H9 (cell line): Measurements from ENCODE around the gene IFIT1. TPM values are rescaled to one million over a fixed set of nuclear protein-coding genes. Genes with fewer than 3 reads are reported as not detected.
A peak's percentile ranks its signal among the peaks of the same experiment; 100 is the strongest.

Experiments used
- DNase-seq: peaks from one replicate; pipeline ENCODE4 v3.0.0-alpha.2; 2017
- H2AFZ ChIP-seq: one replicate; pipeline ENCODE4 v1.6.1; 2013; ENCODE audit warnings: mild to moderate bottlenecking, low read length, control low read depth, moderate library complexity
- H2AK5ac ChIP-seq: 2 replicates; pipeline ENCODE4 v1.6.1; 2013; ENCODE audit warnings: low read length, control low read depth, mixed read lengths; ENCODE audit not compliant: insufficient read length
- H2BK120ac ChIP-seq: one replicate; pipeline ENCODE4 v1.6.1; 2013; ENCODE audit warnings: low read depth, mild to moderate bottlenecking, low read length, control low read depth, inconsistent platforms; ENCODE audit not compliant: poor library complexity, severe bottlenecking
- H2BK12ac ChIP-seq: 2 replicates; pipeline ENCODE4 v1.6.1; 2013; ENCODE audit warnings: low read length, control low read depth, mixed read lengths, low read depth; ENCODE audit not compliant: insufficient read length
- H2BK15ac ChIP-seq: 2 replicates; pipeline ENCODE4 v1.6.1; 2013; ENCODE audit warnings: low read depth, low read length, control low read depth
- H2BK20ac ChIP-seq: one replicate; pipeline ENCODE4 v1.6.1; 2013; ENCODE audit warnings: low read depth, mild to moderate bottlenecking, low read length, control low read depth, inconsistent platforms; ENCODE audit not compliant: poor library complexity, severe bottlenecking
- H2BK5ac ChIP-seq: 2 replicates; pipeline ENCODE4 v1.6.1; 2013; ENCODE audit warnings: low read length, control low read depth, mixed read lengths; ENCODE audit not compliant: insufficient read length
- H3K14ac ChIP-seq: 2 replicates; pipeline ENCODE4 v1.6.1; 2013; ENCODE audit warnings: low read length, control low read depth; ENCODE audit not compliant: insufficient read depth
- H3K18ac ChIP-seq: 2 replicates; pipeline ENCODE4 v1.6.1; 2013; ENCODE audit warnings: low read depth, mild to moderate bottlenecking, mixed read lengths, low read length, control low read depth; ENCODE audit not compliant: insufficient read length
- H3K23ac ChIP-seq: 2 replicates; pipeline ENCODE4 v1.6.1; 2013; ENCODE audit warnings: low read length, control low read depth, mixed read lengths, low read depth; ENCODE audit not compliant: insufficient read length
- H3K23me2 ChIP-seq: 2 replicates; pipeline ENCODE4 v1.6.1; 2013; ENCODE audit warnings: low read depth, mild to moderate bottlenecking, mixed read lengths, low read length, control low read depth; ENCODE audit not compliant: insufficient read length, poor library complexity, severe bottlenecking
- H3K27ac ChIP-seq: 2 replicates; pipeline ENCODE4 v1.5.1; 2013; ENCODE audit warnings: low read length, control low read depth, mixed read lengths, low read depth; ENCODE audit not compliant: insufficient read length
- H3K27me3 ChIP-seq: 2 replicates; pipeline ENCODE4 v1.6.1; 2013; ENCODE audit warnings: low read length, control low read depth, inconsistent platforms; ENCODE audit not compliant: insufficient read depth
- H3K4ac ChIP-seq: 2 replicates; pipeline ENCODE4 v1.6.1; 2013; ENCODE audit warnings: low read depth, mild to moderate bottlenecking, control low read depth, inconsistent platforms, low read length, moderate library complexity
- H3K4me1 ChIP-seq: 2 replicates; pipeline ENCODE4 v1.6.1; 2013; ENCODE audit warnings: low read length, control low read depth, inconsistent platforms; ENCODE audit not compliant: insufficient read depth
- H3K4me2 ChIP-seq: 2 replicates; pipeline ENCODE4 v1.6.1; 2013; ENCODE audit warnings: low read length, control low read depth, mixed read lengths; ENCODE audit not compliant: insufficient read length, insufficient read depth
- H3K56ac ChIP-seq: 2 replicates; pipeline ENCODE4 v1.6.1; 2013; ENCODE audit warnings: low read depth, mild to moderate bottlenecking, mixed read lengths, low read length, control low read depth; ENCODE audit not compliant: insufficient read length
- H3K79me1 ChIP-seq: 2 replicates; pipeline ENCODE4 v1.6.1; 2013; ENCODE audit warnings: low read depth, mild to moderate bottlenecking, moderate library complexity, low read length, control low read depth, inconsistent platforms; ENCODE audit not compliant: insufficient read depth, poor library complexity, severe bottlenecking
- H3K79me2 ChIP-seq: 2 replicates; pipeline ENCODE4 v1.6.1; 2013; ENCODE audit warnings: low read length, control low read depth, inconsistent platforms; ENCODE audit not compliant: insufficient read depth
- H3K9ac ChIP-seq: 2 replicates; pipeline ENCODE4 v1.6.1; 2013; ENCODE audit warnings: low read length, control low read depth, mixed read lengths; ENCODE audit not compliant: insufficient read length; ENCODE audit errors: extremely low read depth
- H3K9me3 ChIP-seq: one replicate; pipeline ENCODE4 v1.6.1; 2013; ENCODE audit warnings: low read depth, low read length, inconsistent platforms; ENCODE audit not compliant: control insufficient read depth
- H3T11ph ChIP-seq: one replicate; pipeline ENCODE4 v1.6.1; 2013; ENCODE audit warnings: mild to moderate bottlenecking, low read length, control low read depth, inconsistent platforms
- H4K20me1 ChIP-seq: one replicate; pipeline ENCODE4 v1.6.1; 2013; ENCODE audit not compliant: control insufficient read depth, insufficient read length, insufficient read depth
- H4K5ac ChIP-seq: 2 replicates; pipeline ENCODE4 v1.6.1; 2013; ENCODE audit warnings: low read depth, mild to moderate bottlenecking, mixed read lengths, low read length, control low read depth; ENCODE audit not compliant: insufficient read length
- H4K8ac ChIP-seq: replicated peaks from 2 replicates; pipeline ENCODE4 v1.6.1; 2013; ENCODE audit warnings: low read length, control low read depth, mixed read lengths, low read depth; ENCODE audit not compliant: insufficient read length
- H4K91ac ChIP-seq: 2 replicates; pipeline ENCODE4 v1.6.1; 2013; ENCODE audit warnings: low read depth, mild to moderate bottlenecking, moderate library complexity, mixed read lengths, low read length, control low read depth; ENCODE audit not compliant: insufficient read length
- H3K27ac Mint-ChIP-seq, 3 experiments: 2 replicates in 2 of 3; 3 replicates in 1 of 3; pipeline ENCODE4 v1.8.0; 2020 to 2021; ENCODE audit warnings: mixed read lengths in 3 of 3, mild to moderate bottlenecking in 1 of 3, moderate library complexity in 1 of 3
- H3K27me3 Mint-ChIP-seq: 2 replicates; pipeline ENCODE4 v1.8.0; 2021; ENCODE audit warnings: low read depth, mild to moderate bottlenecking, moderate library complexity, mixed read lengths
- H3K36me3 Mint-ChIP-seq, 3 experiments: 2 replicates in 2 of 3; 3 replicates in 1 of 3; pipeline ENCODE4 v1.8.0; 2020 to 2021; ENCODE audit warnings: low read depth in 3 of 3, mixed read lengths in 3 of 3; ENCODE audit not compliant: insufficient read depth in 1 of 3
- H3K4me1 Mint-ChIP-seq, 2 experiments: 2 replicates each; pipeline ENCODE4 v1.8.0; 2020; ENCODE audit warnings: mixed read lengths in 2 of 2
- H3K4me3 Mint-ChIP-seq, 2 experiments: 2 replicates in 1 of 2; 3 replicates in 1 of 2; pipeline ENCODE4 v1.8.0; 2020 to 2021; ENCODE audit warnings: mild to moderate bottlenecking in 2 of 2, mixed read lengths in 2 of 2, moderate library complexity in 1 of 2
- H3K9me3 Mint-ChIP-seq, 2 experiments: 2 replicates in 1 of 2; 3 replicates in 1 of 2; pipeline ENCODE4 v1.8.0; 2020; ENCODE audit warnings: mild to moderate bottlenecking in 2 of 2, mixed read lengths in 2 of 2, moderate library complexity in 1 of 2
- CTCF ChIP-seq: fragments of 200-600 bp; sonication (generic); conservative IDR thresholded peaks from 3 replicates; pipeline ENCODE4 v1.8.0; 2021; ENCODE audit warnings: antibody characterized with exemption, mild to moderate bottlenecking
- WGBS: extraction: QIAGEN DNeasy Blood & Tissue Kit; methylation state at CpG from one replicate; pipeline ENCODE4 v1.1.7; 2013; ENCODE audit warnings: missing lambda C conversion rate, low lambda C conversion rate, mixed read lengths; ENCODE audit not compliant: insufficient read length; ENCODE audit errors: extremely low coverage; 5-methylcytosine and 5-hydroxymethylcytosine counted together
- total RNA-seq: library from RNA; stranded (reverse); gene quantifications from 2 replicates; pipeline ENCODE4 v1.2.1, GENCODE V29; 2021

The IFIT1 gene
- total RNA-seq, 1 experiment from 2014 or later, result 1.2 TPM

- Histone ChIP-seq H3K27ac (no peak overlapping the region), H3K79me1 (no peaks in the 10 kb centered on the region), H3K14ac (no peak overlapping the region), H3K4me2 (no peak overlapping the region), H3K4me1 (peaks cover 18% of the 10 kb centered on the region), H2BK15ac (no peak overlapping the region), H2BK120ac (no peak overlapping the region), H3K4ac (no peak overlapping the region), H4K5ac (no peak overlapping the region), H3K56ac (no peak overlapping the region), H2AFZ (no peak overlapping the region), H4K91ac (no peak overlapping the region), H3K79me2 (no peaks in the 10 kb centered on the region), H3K9ac (no peak overlapping the region), H3K9me3 (no peaks in the 10 kb centered on the region), H2AK5ac (no peak overlapping the region), H2BK12ac (no peak overlapping the region), H4K20me1 (no peaks in the 10 kb centered on the region), H2BK20ac (no peak overlapping the region), H3K18ac (no peak overlapping the region), H4K8ac (no peak overlapping the region), H3K27me3 (no peaks in the 10 kb centered on the region), H3T11ph (no peak overlapping the region), H3K23me2 (no peaks in the 10 kb centered on the region), H2BK5ac (no peak overlapping the region), H3K23ac (no peak overlapping the region)
- no peak for DNase-seq
- Mint-ChIP-seq H3K27me3 (no peaks in the 10 kb centered on the region), H3K27ac (peak overlapping the region in 2 of 3 experiments; percentile 4 to 6; a peak in 1 of 7 replicates), H3K9me3 (no peaks in the 10 kb centered on the region), H3K36me3 (no peaks in the 10 kb centered on the region), H3K4me1 (peaks cover 48% of the 10 kb centered on the region in 2 experiments), H3K4me3 (no peak overlapping the region)
- no peak for TF ChIP-seq CTCF
- WGBS, result no CpG with 5 or more reads among the region's 5 CpGs
Measured at GRCh38 chr10:89343089-89343767, 49.2 kb upstream of the IFIT1 start.
